Left ventricle myocardium inferior (tissue), 1 donor: Measurements from ENCODE around the gene EFHC1. TPM values are rescaled to one million over a fixed set of nuclear protein-coding genes. Genes with fewer than 3 reads are reported as not detected.

Experiments
- DNase-seq: peaks from one replicate; pipeline ENCODE4 v3.0.0-alpha.2; 2020
- H3K27ac ChIP-seq: fragments of 200-600 bp; replicated peaks from 2 replicates; pipeline ENCODE4 v1.8.0; 2021
- H3K27me3 ChIP-seq: fragments of 200-600 bp; 2 replicates; pipeline ENCODE4 v1.8.0; 2021; ENCODE audit warnings: low read depth
- H3K36me3 ChIP-seq: fragments of 200-600 bp; 2 replicates; pipeline ENCODE4 v1.8.0; 2021
- H3K4me1 ChIP-seq: fragments of 200-600 bp; 2 replicates; pipeline ENCODE4 v1.8.0; 2021
- H3K4me3 ChIP-seq: fragments of 200-600 bp; 2 replicates; pipeline ENCODE4 v1.8.0; 2021; ENCODE audit warnings: mild to moderate bottlenecking, moderate library complexity
- H3K9me3 ChIP-seq: fragments of 200-600 bp; replicated peaks from 2 replicates; pipeline ENCODE4 v1.8.0; 2021
- intact Hi-C: fragments of 100-400 bp; cut with micrococcal nuclease; formaldehyde crosslinking; loops from one replicate; pipeline ENCODE4 v1.11.0; 2022
- total RNA-seq: library from RNA; stranded (reverse); fragmentation: NEBNext Ultra II Directional; extraction: Animal tissue kit (Norgen Biotek cat#: 25700); gene quantifications from one replicate; pipeline ENCODE4 v1.2.1, GENCODE V29; 2021
- TF ChIP-seq, protein P1 (sequence below): fragments of 200-600 bp; IDR thresholded peaks from 2 replicates; pipeline ENCODE4 v1.8.0; 2021; ENCODE audit warnings: antibody characterized with exemption, mild to moderate bottlenecking, borderline replicate concordance
- donor health status: DM: no; HTN: yes; CAD: no; lungs with severe emphysema.

Gene EFHC1
- total RNA-seq, 1 donor from 2014 or later, result 5.7 TPM

DNA sequence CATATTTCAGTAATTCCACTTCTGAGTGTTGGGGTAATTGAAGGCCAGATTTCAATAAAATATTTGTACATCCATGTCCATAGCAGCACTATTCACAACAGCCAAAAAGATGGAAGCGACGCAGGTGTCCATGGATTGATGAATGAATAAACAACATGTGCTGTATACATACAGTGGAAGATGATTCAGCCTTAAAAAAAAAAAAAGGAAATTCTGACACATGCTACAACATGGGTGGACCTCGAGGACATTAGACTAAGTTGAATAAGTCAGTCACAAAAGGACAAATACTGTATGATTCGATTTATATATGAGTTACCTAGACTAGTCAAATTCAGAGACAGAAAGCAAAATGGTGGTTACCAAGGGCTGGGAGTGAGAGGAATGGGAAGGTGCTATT, 99.5 kb downstream of the EFHC1 start:
- H3K4me3 ChIP-seq, result no peak overlapping the region
- H3K27ac ChIP-seq, result no peak overlapping the region

DNA sequence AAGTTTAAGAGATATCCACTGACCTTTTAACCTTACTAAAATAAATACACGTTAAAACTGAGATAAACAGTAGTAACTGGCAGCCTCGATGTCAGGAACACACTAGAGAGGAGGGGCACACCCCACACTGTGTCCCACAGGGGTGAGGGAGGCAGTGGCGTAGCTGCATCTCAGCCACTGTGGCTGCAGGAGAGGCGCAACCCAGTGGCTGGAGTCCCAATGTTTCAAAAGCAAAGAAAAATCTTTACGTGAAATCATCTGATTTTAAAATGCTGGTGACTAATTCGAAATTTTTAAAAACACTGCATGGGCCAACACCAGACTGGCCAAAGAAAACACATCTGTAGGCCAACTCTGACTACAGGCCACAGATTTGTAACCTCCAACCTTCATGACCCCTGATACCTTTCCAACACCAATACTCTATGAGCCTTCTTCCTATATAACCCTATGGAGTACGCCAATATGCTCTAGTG, 102.0 kb downstream of the EFHC1 start:
- H3K4me3 ChIP-seq, result no peak overlapping the region
- DNase-seq, result peak; percentile 61
- no peaks in the 10 kb centered on the region for H3K9me3 ChIP-seq
- no peaks in the 10 kb centered on the region for H3K36me3 ChIP-seq
- peak overlapping the region; percentile 47 for H3K27ac ChIP-seq
- TF ChIP-seq, protein P1, sequence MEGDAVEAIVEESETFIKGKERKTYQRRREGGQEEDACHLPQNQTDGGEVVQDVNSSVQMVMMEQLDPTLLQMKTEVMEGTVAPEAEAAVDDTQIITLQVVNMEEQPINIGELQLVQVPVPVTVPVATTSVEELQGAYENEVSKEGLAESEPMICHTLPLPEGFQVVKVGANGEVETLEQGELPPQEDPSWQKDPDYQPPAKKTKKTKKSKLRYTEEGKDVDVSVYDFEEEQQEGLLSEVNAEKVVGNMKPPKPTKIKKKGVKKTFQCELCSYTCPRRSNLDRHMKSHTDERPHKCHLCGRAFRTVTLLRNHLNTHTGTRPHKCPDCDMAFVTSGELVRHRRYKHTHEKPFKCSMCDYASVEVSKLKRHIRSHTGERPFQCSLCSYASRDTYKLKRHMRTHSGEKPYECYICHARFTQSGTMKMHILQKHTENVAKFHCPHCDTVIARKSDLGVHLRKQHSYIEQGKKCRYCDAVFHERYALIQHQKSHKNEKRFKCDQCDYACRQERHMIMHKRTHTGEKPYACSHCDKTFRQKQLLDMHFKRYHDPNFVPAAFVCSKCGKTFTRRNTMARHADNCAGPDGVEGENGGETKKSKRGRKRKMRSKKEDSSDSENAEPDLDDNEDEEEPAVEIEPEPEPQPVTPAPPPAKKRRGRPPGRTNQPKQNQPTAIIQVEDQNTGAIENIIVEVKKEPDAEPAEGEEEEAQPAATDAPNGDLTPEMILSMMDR, result no peak
- H3K27me3 ChIP-seq, result no peaks in the 10 kb centered on the region
- intact Hi-C loops, result no loop called here
- H3K4me1 ChIP-seq, result peaks cover 61% of the 10 kb centered on the region

More for the DNA sequence above, 99.5 kb downstream of the EFHC1 start:
- intact Hi-C loops, result loop anchor here (10.0 kb wide), 1 partner anchor 55 kb away; the partner anchor contains the start of gene TRAM2
- Histone ChIP-seq H3K36me3 (peaks cover 13% of the 10 kb centered on the region), H3K9me3 (no peaks in the 10 kb centered on the region), H3K27me3 (no peaks in the 10 kb centered on the region), H3K4me1 (peaks cover 84% of the 10 kb centered on the region)
- no peak for DNase-seq
- TF ChIP-seq, protein P1, result no peak

DNA sequence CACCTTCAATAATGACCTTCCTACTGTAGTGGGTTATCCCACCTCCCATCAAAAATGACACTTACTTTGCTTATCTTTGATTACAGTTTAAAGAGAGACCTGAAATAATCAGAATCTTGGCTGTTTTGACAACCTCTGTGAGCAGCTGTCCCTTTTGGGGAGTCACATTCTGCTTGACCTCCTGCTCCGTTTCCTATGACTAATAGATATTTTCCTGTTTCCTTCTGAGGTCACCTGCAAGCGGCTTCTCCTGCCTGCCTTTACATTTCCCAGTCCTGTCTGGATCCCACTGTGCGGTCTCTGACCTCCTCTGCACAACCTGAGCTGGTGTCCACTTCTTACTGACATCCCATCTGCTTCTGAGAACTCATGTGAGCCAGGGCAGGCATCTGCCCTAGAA, 102.5 kb downstream of the EFHC1 start:
- intact Hi-C loops, result no loop called here
- H3K4me3 ChIP-seq, result no peak overlapping the region
- DNase-seq, result no peak
- no peaks in the 10 kb centered on the region for H3K36me3 ChIP-seq
- H3K27ac ChIP-seq, result peak overlapping the region; percentile 47
- TF ChIP-seq, protein P1, result no peak
- no peaks in the 10 kb centered on the region for H3K9me3 ChIP-seq
- no peaks in the 10 kb centered on the region for H3K27me3 ChIP-seq
- peaks cover 56% of the 10 kb centered on the region for H3K4me1 ChIP-seq

DNA sequence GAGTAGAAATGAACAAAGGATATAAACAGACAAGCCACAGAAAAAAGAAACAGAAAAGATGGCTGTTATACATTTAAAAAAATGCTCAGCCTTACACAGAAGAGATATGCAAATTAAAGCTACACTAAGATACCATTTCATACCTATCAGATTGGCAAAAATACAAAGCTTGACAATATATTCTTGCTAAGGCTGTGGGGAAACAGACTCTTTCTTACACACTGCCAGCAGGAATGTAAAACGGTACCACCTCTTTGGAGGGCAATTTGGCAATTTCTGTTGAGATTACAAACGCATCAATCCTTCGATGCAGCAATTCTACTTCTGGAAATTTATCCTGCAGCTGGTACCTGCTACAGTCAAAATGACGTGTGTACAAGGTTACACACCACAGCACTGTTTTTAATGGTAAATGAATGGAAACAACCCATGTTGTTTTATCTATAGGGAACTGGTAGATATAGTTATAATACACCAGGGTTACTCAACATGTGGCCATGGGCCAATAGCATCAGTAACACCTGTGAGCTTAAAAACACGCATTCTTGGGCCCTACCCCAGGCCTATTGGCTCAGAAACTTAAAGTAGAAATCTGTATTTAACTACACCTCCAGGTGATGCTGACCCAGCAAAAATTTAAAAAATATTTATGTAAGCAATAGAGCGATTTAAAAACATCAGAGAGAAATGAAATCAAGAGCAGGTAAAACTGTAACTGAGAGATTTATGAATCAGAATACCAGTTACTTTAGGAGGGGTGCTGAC, 103.4 kb downstream of the EFHC1 start:
- peaks cover 47% of the 10 kb centered on the region for H3K4me1 ChIP-seq
- no peaks in the 10 kb centered on the region for H3K27me3 ChIP-seq
- no peaks in the 10 kb centered on the region for H3K9me3 ChIP-seq
- no peak overlapping the region for H3K4me3 ChIP-seq
- H3K36me3 ChIP-seq, result no peaks in the 10 kb centered on the region
- no peak for DNase-seq
- TF ChIP-seq, protein P1, result no peak
- H3K27ac ChIP-seq, result no peak overlapping the region
- intact Hi-C loops, result no loop called here

DNA sequence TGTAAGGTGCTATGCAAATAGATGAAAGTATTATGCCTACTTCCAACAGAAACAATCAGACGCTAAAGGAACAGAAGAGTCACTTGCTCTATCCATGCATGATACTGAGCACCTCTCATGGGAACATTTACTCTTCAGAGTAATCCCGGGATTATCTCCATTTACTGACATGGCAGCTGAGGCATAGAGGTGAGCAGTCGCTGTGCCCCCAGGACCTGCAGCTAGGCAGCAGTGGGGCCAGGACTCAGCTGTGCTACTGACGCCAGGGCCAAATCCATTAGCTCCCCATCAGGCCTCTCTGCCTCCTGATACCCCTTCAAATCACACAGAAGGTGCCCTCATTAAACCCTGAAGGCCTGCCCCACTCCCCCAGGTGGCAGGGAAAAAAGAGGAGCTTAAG, 104.8 kb downstream of the EFHC1 start:
- intact Hi-C loops, result no loop called here
- DNase-seq, result no peak
- H3K4me1 ChIP-seq, result peaks cover 35% of the 10 kb centered on the region
- H3K4me3 ChIP-seq, result no peak overlapping the region
- H3K27ac ChIP-seq, result no peak overlapping the region
- peaks cover 6% of the 10 kb centered on the region for H3K36me3 ChIP-seq
- H3K9me3 ChIP-seq, result no peaks in the 10 kb centered on the region
- TF ChIP-seq, protein P1, result no peak
- H3K27me3 ChIP-seq, result no peaks in the 10 kb centered on the region
